GM18519 (cell line): ENCODE results near the gene BOK.
"Not testable (repeated sequence)": the region's sequence is repeated elsewhere in the genome, so short reads cannot be mapped to it uniquely, and the experiment has no call there.

Experiments
- ATAC-seq: cut with Tn5 transposase; IDR thresholded peaks from one replicate; pipeline ENCODE4 v1.9.1; 2021; ENCODE audit warnings: mild to moderate bottlenecking, moderate library complexity; ENCODE audit not compliant: unreplicated experiment, low FRiP score

Gene BOK

GRCh38 chr2:241558532-241559322 is at the start of gene BOK:
Gene BOK, plus strand, starts transcription at chr2:241558745. Its CDS starts 739 bp downstream, at chr2:241559484.
- ATAC-seq: no peak

- no peak for ATAC-seq
These were observed 49.3 kb upstream of the BOK start for GRCh38 chr2:241509155-241509784.

- ATAC-seq: no peak
These were observed 47.3 kb upstream of the BOK start for GRCh38 chr2:241511091-241511741.

GRCh38 chr2:241514553-241514952 is 44.0 kb upstream of the BOK start:
- ATAC-seq: no peak

GRCh38 chr2:241514986-241515737 is 43.4 kb upstream of the BOK start:
- ATAC-seq: no peak

- ATAC-seq: no peak
These were observed 42.0 kb upstream of the BOK start for GRCh38 chr2:241516520-241516965.

GRCh38 chr2:241517297-241517696 is 41.2 kb upstream of the BOK start:
- ATAC-seq: no peak

- ATAC-seq: no peak
These were observed 38.9 kb upstream of the BOK start for GRCh38 chr2:241519669-241520068.

- no peak for ATAC-seq
These were observed 36.1 kb upstream of the BOK start for GRCh38 chr2:241522477-241522876.

GRCh38 chr2:241525818-241526780 is 32.4 kb upstream of the BOK start:
- not testable (repeated sequence) for ATAC-seq

- ATAC-seq: no peak
These were observed 28.0 kb upstream of the BOK start for GRCh38 chr2:241530571-241530970.

GRCh38 chr2:241531161-241531722 is 27.3 kb upstream of the BOK start:
- ATAC-seq: no peak

- ATAC-seq: no peak
These were observed 26.4 kb upstream of the BOK start for GRCh38 chr2:241532168-241532567.

GRCh38 chr2:241532733-241533601 is 25.6 kb upstream of the BOK start:
- no peak for ATAC-seq

- ATAC-seq: no peak
These were observed 24.3 kb upstream of the BOK start for GRCh38 chr2:241534293-241534692.

GRCh38 chr2:241534701-241535375 is 23.7 kb upstream of the BOK start:
- ATAC-seq: no peak

GRCh38 chr2:241535871-241536655 is 22.5 kb upstream of the BOK start:
- ATAC-seq: no peak
